GM12865 (cell line): ENCODE measurements around the gene CD44.

ENCODE experiments used
- DNase-seq: peaks from one replicate; pipeline ENCODE4 v3.0.0; 2010; ENCODE audit warnings: low read depth
- H3K4me3 ChIP-seq: 2 replicates; pipeline ENCODE4 v1.5.1; 2011; ENCODE audit warnings: mild to moderate bottlenecking, low read depth, low read length, control low read depth
- TF ChIP-seq, protein P1 (sequence below): IDR thresholded peaks from 2 replicates; pipeline ENCODE4 v1.5.1; 2011; ENCODE audit warnings: low read length, control low read depth, low read depth, inconsistent platforms; ENCODE audit not compliant: insufficient read depth; ENCODE audit errors: missing control alignments

The CD44 gene

DNA sequence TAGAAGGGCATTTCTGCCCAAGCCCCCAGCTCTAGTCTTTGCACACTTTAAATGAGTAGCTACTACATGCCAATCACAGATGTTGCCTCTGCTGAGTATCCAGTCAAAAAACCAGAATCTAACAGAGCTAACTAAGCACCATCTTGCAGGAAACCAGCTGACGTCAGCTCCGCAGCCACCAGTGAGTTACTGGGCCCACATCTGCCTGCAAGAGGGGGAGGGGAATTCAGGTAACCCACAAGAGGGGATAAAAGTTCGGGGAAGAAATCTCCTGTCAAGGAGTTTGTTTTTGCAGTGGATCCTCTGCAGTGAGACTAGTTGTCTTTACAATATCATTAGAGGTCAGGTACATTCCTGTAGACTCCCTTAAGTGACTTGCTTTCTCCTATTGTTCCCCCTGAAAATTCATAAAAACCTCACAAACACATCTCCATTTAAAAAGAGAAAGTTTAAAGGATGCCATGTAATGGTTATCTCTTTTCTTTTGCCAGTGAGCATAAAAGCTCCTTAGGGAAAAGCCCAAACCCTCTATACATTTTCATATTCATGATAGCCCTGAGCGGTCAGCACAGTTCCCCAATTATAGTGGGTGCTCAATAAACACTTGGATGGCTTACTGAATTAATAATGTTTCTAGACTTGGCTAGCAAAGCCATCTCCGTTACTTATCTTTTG, 9.3 kb downstream of the CD44 start:
- DNase-seq, result no peak
- TF ChIP-seq, protein P1, sequence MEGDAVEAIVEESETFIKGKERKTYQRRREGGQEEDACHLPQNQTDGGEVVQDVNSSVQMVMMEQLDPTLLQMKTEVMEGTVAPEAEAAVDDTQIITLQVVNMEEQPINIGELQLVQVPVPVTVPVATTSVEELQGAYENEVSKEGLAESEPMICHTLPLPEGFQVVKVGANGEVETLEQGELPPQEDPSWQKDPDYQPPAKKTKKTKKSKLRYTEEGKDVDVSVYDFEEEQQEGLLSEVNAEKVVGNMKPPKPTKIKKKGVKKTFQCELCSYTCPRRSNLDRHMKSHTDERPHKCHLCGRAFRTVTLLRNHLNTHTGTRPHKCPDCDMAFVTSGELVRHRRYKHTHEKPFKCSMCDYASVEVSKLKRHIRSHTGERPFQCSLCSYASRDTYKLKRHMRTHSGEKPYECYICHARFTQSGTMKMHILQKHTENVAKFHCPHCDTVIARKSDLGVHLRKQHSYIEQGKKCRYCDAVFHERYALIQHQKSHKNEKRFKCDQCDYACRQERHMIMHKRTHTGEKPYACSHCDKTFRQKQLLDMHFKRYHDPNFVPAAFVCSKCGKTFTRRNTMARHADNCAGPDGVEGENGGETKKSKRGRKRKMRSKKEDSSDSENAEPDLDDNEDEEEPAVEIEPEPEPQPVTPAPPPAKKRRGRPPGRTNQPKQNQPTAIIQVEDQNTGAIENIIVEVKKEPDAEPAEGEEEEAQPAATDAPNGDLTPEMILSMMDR, result no peak
- no peak overlapping the region for H3K4me3 ChIP-seq

GRCh38 chr11:35150454-35150853, 11.5 kb downstream of the CD44 start:
- TF ChIP-seq, protein P1, result no peak
- DNase-seq, result no peak
- H3K4me3 ChIP-seq, result no peak overlapping the region

GRCh38 chr11:35151241-35151640, 12.3 kb downstream of the CD44 start:
- H3K4me3 ChIP-seq, result no peak overlapping the region
- TF ChIP-seq, protein P1, result no peak
- DNase-seq, result no peak

GRCh38 chr11:35151683-35152280, 12.8 kb downstream of the CD44 start:
- no peak overlapping the region for H3K4me3 ChIP-seq
- TF ChIP-seq, protein P1, result no peak
- DNase-seq, result no peak

- TF ChIP-seq, protein P1, result no peak
Observed at GRCh38 chr11:35152575-35152974, 13.6 kb downstream of the CD44 start.

GRCh38 chr11:35153280-35153679, 14.3 kb downstream of the CD44 start:
- no peak overlapping the region for H3K4me3 ChIP-seq
- TF ChIP-seq, protein P1, result no peak
- no peak for DNase-seq

More at GRCh38 chr11:35152575-35152974, 13.6 kb downstream of the CD44 start:
- DNase-seq, result no peak
- no peak overlapping the region for H3K4me3 ChIP-seq
